Stimulated activated CD8-positive, alpha-beta memory T cell treated with anti-CD3 and anti-CD28 coated beads, Interleukin-15, amount 100 ng/mL, for 1 hour (primary cell): ENCODE results near the gene HDAC2.
A peak's percentile ranks its signal among the peaks of the same experiment; 100 is the strongest.
"Not testable (repeated sequence)": the region's sequence is repeated elsewhere in the genome, so short reads cannot be mapped to it uniquely, and the experiment has no call there.

ENCODE experiments used
- DNase-seq: peaks from one replicate; pipeline ENCODE4 v3.0.0-alpha.2; 2020; ENCODE audit warnings: low read depth

The HDAC2 gene

GRCh38 chr6:113971741-113972140, 793 bp upstream of the HDAC2 start:
- no peak for DNase-seq

DNA sequence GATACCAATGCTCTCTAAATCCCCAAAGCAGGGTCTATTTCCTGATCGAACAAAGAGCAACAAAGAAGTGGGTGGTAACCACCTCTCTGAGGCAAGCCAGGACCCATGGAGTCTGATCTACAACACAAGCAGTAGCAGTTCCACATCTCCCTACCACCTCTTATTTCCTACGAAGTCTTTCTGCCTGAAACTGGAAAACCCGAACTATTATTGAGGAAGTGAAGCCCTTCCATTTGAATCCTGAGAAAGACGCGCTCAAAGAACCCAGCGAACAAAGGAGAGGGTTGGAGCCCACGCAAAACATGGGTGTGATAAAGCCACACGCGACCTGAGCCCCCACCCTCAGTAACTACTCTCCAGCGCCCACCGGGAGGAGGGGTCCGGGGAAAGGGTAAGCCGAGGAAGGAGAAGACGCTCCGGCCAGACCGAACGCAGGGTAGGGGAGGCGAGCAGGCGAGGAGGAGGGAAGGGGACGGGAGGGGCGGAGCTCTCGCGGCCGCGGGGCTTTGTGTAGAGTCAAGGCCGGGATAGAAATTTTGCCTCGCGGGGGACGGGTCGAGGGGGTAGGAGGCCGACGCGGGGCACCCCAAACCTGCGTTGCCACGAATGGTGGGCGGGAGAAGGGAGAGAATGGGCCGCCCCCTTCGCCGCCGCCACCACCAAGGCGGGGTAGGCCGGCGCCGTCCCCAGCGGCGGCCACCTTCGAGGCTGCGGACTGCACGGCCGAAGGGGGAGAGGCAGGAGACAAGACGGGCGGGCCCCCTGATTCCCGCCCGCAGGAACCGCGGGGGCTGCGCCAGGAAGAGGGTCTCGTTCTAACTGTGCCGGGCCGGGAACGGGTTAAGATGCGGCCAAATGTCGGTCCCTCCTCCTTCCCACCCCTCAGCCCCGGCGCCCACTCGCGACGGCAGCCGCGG, 802 bp downstream of the HDAC2 start:
- DNase-seq = peak; percentile 17

DNA sequence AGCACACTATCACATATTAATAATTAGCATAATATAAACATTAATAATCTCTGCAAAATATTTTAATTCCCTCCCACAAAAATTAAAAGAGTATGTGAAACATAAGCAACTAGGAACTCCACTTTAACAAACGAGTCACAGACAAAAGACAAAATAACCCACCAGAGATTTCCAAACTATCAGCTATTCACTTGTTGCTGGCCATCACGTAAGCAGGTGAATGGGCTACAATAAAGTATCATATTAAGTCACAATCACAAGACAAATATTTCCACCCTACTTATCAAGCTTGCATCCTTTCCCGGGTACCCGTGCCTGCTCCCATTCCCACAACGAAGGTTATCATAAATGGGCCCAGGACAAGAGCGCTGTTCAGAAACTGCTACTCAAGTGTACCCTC, 2.5 kb downstream of the HDAC2 start:
- DNase-seq = no peak

- DNase-seq = no peak
These were observed 3.2 kb downstream of the HDAC2 start for GRCh38 chr6:113967777-113968176.

- DNase-seq = no peak
These were observed 10.2 kb downstream of the HDAC2 start for GRCh38 chr6:113960795-113961194.

DNA sequence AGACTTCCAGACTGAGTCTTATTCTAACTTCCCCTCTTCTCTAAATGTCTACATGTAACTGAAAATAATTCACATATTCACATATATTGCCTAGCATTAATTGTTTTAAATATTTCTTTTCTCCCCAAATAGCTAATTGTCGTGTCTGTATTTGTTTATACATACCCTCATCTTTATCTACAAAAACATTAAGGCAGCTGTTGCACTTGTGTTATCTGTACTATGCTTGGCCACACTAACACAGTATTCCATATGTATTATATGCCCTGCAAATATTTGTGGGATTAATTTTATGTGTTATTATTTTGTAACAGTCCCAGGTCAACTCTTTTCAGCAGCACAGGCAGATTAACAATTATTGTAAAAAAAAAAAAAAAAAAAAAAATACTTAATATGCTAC, 11.7 kb downstream of the HDAC2 start:
- DNase-seq = no peak

GRCh38 chr6:113954653-113955052, 16.3 kb downstream of the HDAC2 start:
- DNase-seq = no peak

GRCh38 chr6:113953346-113953745, 17.6 kb downstream of the HDAC2 start:
- no peak for DNase-seq

- no peak for DNase-seq
These were observed 21.4 kb downstream of the HDAC2 start for GRCh38 chr6:113949499-113949898.

DNA sequence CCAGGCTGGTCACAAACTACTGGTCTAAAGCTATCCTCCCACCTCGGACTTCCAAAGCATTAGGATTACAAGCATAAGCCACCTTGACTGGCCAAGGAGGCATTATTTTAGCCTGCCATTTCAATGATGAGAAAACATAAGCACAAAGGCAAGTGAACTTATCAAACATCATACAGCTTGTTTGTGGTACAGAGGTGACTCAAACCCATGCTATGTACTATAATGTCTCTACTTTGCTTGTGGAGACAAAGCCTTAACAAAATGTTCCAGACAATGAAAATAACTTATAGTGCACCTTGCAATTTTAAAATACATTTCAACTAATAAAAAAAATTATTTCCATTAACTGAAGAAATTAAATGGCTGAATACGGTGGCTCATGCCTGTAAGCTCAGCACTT, 26.2 kb downstream of the HDAC2 start:
- no peak for DNase-seq

GRCh38 chr6:113939825-113940224, 31.1 kb downstream of the HDAC2 start:
- DNase-seq = no peak

GRCh38 chr6:113936093-113936934, 34.6 kb downstream of the HDAC2 start:
- no peak for DNase-seq

DNA sequence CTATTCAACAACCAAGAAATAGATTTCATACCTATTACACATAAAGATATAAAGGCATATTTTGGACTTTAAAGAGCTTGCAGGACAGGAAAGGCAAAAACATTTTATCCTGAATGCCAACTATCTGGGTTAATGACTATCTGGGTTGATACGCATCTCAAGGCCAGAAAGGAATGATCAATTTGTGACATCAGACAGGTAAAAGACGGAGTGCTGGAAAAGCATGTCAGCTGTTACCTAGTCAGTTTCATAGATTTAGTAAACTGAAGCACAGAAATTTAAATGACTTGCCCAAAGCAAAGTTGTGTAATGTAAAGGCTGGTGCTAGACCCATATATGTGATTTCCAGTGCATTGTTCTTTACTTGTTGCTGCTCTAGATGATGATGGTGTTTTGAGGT, 36.8 kb downstream of the HDAC2 start:
- DNase-seq = no peak

DNA sequence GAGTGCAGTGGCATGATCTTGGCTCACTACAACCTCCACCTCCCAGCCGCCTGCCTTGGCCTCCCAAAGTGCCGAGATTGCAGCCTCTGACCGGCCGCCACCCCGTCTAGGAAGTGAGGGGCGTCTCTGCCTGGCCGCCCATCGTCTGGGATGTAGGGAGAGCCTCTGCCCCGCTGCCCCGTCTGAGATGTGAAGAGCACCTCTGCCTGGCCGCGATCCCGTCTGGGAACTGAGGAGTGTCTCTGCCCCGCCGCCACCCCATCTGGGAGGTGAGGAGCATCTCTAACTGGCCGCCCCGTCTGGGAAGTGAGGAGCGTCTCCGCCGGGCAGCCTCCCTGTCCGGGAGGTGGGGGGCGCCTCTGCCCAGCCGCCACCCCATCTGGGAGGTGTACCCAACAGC, 39.0 kb downstream of the HDAC2 start:
- DNase-seq = not testable (repeated sequence)

DNA sequence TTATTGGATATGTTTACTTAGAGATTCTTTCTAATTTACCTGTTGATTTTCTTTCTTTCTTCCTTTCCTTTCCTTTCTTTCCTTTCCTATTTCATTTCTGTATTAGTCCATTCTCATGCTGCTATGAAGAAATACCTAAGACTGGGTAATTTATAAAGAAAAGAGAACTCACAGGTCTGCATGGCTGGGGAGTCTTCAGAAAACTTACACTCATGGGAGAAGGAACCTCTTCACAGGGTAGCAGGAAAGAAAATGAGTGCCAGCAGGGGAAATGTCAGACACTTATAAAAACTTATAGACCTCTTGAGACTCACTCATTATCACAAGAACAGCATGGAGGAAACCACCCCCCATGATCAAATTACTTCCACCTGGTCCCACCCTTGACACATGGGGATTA, 40.8 kb downstream of the HDAC2 start:
- DNase-seq = no peak

DNA sequence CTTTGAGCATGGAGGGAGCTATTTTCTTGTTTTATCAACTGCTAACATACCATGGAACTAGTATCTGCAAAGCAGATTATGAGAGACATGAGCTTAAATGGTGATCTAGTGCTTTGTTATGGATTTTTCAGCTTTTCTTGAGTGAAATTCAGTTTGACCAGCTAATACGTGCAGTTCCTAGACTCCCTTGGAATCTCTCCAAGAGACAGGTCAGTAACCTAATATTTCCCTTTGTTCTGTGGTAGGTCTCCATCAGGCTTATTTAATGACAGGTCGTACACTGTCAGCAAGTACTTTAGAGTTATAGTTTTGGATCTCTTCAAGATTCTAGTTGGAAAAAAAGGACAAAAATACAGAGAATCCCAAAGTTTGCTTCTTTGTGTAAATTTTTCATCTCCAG, 43.9 kb downstream of the HDAC2 start:
- no peak for DNase-seq

DNA sequence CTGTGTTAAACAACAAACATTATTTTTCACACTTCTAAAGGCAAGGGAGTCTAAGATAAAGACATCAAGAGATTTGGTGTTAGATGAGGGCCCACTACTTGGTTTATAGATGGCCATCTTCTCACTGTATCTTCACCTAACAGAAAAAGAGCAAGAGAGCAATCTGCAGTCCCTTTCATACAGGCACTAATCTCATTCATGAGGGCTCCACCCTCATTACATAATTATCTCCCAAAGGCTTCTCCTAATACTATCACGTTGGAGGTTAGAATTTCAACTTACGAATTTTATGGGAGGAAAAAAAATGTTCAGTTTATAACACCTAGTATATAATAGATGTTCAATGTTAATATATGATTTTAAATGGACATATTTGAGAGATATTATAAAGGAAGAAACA, 45.6 kb downstream of the HDAC2 start:
- DNase-seq = no peak

- no peak for DNase-seq
These were observed 46.6 kb downstream of the HDAC2 start for GRCh38 chr6:113924312-113924723.

GRCh38 chr6:113923526-113923925, 47.4 kb downstream of the HDAC2 start:
- no peak for DNase-seq

GRCh38 chr6:113921299-113921904, 49.5 kb downstream of the HDAC2 start:
- no peak for DNase-seq

- no peak for DNase-seq
These were observed 50.2 kb downstream of the HDAC2 start for GRCh38 chr6:113920663-113921267.

DNA sequence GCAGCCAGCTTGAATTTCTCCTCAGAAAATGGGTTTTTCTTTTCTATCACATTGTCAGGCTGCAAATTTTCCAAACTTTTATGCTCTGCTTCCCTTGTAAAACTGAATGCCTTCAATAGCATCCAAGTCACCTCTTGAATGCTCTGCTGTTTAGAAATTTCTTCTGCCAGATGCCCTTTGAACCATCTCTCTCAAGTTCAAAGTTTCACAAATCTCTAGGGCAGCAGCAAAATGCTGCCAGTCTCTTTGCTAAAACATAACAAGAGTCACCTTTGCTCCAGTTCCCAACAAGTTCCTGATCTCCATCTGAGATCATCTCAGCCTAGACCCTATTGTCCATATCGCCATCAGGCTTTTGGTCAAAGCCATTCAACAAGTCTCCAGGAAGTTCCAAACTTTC, 60.7 kb downstream of the HDAC2 start:
- not testable (repeated sequence) for DNase-seq
